T-helper 1 cell treated with Interleukin-12 subunit alpha and Interleukin-12 subunit beta and Interleukin-4 antibody, amounts not matched to agents 30 μg/mL and 1 μg/mL, for 36 hours (primary cell): ENCODE results near the gene FAM53A.
"Not testable (repeated sequence)": the region's sequence is repeated elsewhere in the genome, so short reads cannot be mapped to it uniquely, and the experiment has no call there.

ENCODE experiments used
- H3K27ac Mint-ChIP-seq: one replicate; pipeline ENCODE4 v1.8.0; 2021; ENCODE audit warnings: mild to moderate bottlenecking, mixed read lengths
- H3K27me3 Mint-ChIP-seq: one replicate; pipeline ENCODE4 v1.8.0; 2021; ENCODE audit warnings: low read depth, mixed read lengths
- H3K36me3 Mint-ChIP-seq: one replicate; pipeline ENCODE4 v1.8.0; 2021; ENCODE audit warnings: low read depth, mixed read lengths
- H3K4me1 Mint-ChIP-seq: one replicate; pipeline ENCODE4 v1.8.0; 2021; ENCODE audit warnings: low read depth, mixed read lengths
- H3K4me3 Mint-ChIP-seq: one replicate; pipeline ENCODE4 v1.8.0; 2021; ENCODE audit warnings: mild to moderate bottlenecking, moderate library complexity, mixed read lengths
- H3K9me3 Mint-ChIP-seq: one replicate; pipeline ENCODE4 v1.8.0; 2021; ENCODE audit warnings: mixed read lengths

FAM53A gene

DNA sequence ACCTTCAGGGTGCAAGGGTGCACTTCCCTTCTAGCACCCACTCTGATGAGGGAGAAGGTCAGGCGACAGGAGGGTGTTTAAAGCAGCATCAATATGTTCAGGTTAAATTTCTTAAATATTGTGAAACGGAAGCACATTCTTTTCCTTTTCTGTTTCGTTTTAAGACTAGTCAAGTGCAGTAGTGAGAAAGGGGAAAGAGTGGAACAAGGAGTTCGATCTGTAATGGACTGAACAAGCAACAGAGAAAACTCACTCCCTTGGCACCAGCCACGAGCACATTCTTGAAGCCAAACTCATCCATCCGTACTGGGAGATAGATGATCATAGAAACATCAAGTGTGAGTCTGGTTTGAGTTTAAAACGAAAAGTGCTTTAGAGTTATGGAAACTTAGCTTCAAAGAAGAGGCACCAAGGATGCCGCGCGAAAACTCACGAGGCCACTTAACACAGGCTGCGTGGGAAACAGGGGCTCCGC lies 815 bp downstream of the FAM53A start:
- Mint-ChIP-seq H3K9me3 (no peaks in the 10 kb centered on the region), H3K36me3 (no peaks in the 10 kb centered on the region), H3K27me3 (no peaks in the 10 kb centered on the region), H3K4me1 (peaks cover 11% of the 10 kb centered on the region), H3K27ac (peak overlapping the region; percentile 86), H3K4me3 (peak overlapping the region; percentile 86)

GRCh38 chr4:1682860-1683259 lies 1.3 kb downstream of the FAM53A start:
- H3K4me1 Mint-ChIP-seq, result peaks cover 11% of the 10 kb centered on the region
- H3K27ac Mint-ChIP-seq, result peak overlapping the region; percentile 86
- no peaks in the 10 kb centered on the region for H3K9me3 Mint-ChIP-seq

DNA sequence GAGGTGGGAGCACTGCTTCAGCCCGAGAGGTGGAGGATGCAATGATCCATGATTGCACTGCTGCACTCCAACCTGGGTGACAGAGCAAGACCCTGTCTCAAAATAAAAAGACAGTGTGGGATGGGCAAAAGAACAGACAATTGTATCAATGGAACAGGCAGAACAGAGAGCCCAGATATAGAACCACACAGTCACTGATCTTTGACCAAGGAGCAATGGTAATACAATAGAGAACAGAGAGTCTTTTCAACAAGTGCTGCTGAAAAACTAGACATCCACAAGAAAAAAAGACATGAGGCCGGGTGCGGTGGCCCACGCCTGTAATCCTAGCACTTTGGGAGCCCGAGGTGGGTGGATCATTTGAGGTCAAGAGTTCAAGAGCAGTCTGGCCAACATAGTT lies 5.9 kb downstream of the FAM53A start:
- H3K4me3 Mint-ChIP-seq, result no peak overlapping the region
- H3K36me3 Mint-ChIP-seq, result no peaks in the 10 kb centered on the region
- H3K9me3 Mint-ChIP-seq, result no peaks in the 10 kb centered on the region
- H3K27me3 Mint-ChIP-seq, result no peaks in the 10 kb centered on the region
- peaks cover 8% of the 10 kb centered on the region for H3K4me1 Mint-ChIP-seq
- no peak overlapping the region for H3K27ac Mint-ChIP-seq

More at GRCh38 chr4:1682860-1683259, 1.3 kb downstream of the FAM53A start:
- H3K27me3 Mint-ChIP-seq, result no peaks in the 10 kb centered on the region
- peak overlapping the region; percentile 86 for H3K4me3 Mint-ChIP-seq
- H3K36me3 Mint-ChIP-seq, result no peaks in the 10 kb centered on the region

- H3K4me1 Mint-ChIP-seq, result no peaks in the 10 kb centered on the region
- no peak overlapping the region for H3K27ac Mint-ChIP-seq
- H3K27me3 Mint-ChIP-seq, result no peaks in the 10 kb centered on the region
- H3K36me3 Mint-ChIP-seq, result no peaks in the 10 kb centered on the region
- no peak overlapping the region for H3K4me3 Mint-ChIP-seq
- H3K9me3 Mint-ChIP-seq, result no peaks in the 10 kb centered on the region
Observed at GRCh38 chr4:1676605-1677525, 7.2 kb downstream of the FAM53A start.

- no peaks in the 10 kb centered on the region for H3K4me1 Mint-ChIP-seq
- no peaks in the 10 kb centered on the region for H3K9me3 Mint-ChIP-seq
- H3K27ac Mint-ChIP-seq, result no peak overlapping the region
- no peak overlapping the region for H3K4me3 Mint-ChIP-seq
- H3K36me3 Mint-ChIP-seq, result no peaks in the 10 kb centered on the region
- no peaks in the 10 kb centered on the region for H3K27me3 Mint-ChIP-seq
Observed at GRCh38 chr4:1675802-1676137, 8.3 kb downstream of the FAM53A start.

DNA sequence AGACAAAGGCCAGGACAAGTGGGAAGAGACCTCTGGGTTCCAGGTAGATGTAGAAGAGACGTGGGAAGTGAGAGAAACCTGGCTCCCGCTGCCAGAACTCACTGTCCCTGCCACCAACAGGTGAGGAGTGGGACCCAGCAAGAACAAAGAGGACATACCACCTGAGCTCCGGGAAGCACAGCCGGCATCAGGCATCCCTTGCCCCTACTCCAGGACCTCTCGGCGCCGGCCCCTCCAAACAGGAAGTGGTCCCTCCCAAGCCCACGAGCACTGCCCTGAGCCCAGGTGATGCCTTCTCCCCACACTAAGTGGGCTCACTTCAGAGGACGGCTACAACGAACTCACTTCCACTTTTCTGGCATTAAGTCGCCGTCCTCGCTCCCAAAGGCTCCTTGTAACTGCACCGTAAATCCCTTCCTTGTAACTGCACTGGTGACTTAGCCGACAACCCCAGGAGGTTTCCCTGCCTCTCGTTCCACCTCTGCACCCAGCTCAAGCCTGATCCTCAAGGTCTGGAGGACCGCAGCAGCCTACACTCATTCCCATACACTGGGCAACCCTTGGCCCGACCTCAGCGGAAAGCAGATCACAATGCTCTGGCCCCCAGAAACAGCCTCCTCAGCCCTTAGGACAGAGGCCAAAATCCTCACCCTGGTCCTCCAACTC lies 8.8 kb downstream of the FAM53A start:
- Mint-ChIP-seq H3K4me1 (no peaks in the 10 kb centered on the region), H3K27ac (no peak overlapping the region), H3K36me3 (no peaks in the 10 kb centered on the region), H3K9me3 (no peaks in the 10 kb centered on the region), H3K27me3 (no peaks in the 10 kb centered on the region), H3K4me3 (no peak overlapping the region)

GRCh38 chr4:1674682-1675081 lies 9.4 kb downstream of the FAM53A start:
- H3K4me3 Mint-ChIP-seq, result no peak overlapping the region
- no peaks in the 10 kb centered on the region for H3K36me3 Mint-ChIP-seq
- H3K4me1 Mint-ChIP-seq, result no peaks in the 10 kb centered on the region
- H3K27me3 Mint-ChIP-seq, result no peaks in the 10 kb centered on the region
- H3K27ac Mint-ChIP-seq, result no peak overlapping the region
- H3K9me3 Mint-ChIP-seq, result no peaks in the 10 kb centered on the region

DNA sequence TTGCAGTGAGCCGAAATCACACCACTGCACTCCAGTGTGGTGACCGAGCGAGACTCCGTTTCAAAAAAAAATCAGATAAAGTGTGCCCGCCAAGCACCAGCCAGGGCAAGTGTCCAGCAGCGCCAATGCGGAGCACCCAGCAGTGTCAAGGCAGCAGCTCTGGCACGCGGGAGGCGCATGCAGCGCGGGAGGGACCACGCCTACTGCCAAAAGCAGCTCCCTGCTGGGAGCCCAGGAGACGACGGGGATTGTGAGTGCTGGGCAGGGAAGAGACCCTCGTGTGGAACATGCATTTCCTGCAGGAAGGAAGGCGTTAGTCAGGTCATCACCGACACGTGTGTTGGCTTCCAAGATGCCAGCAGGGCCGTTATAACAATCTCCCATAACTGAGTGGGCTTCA lies 10.4 kb downstream of the FAM53A start:
- no peaks in the 10 kb centered on the region for H3K9me3 Mint-ChIP-seq
- H3K36me3 Mint-ChIP-seq, result no peaks in the 10 kb centered on the region
- H3K27me3 Mint-ChIP-seq, result no peaks in the 10 kb centered on the region
- no peak overlapping the region for H3K27ac Mint-ChIP-seq
- H3K4me3 Mint-ChIP-seq, result no peak overlapping the region
- H3K4me1 Mint-ChIP-seq, result no peaks in the 10 kb centered on the region

DNA sequence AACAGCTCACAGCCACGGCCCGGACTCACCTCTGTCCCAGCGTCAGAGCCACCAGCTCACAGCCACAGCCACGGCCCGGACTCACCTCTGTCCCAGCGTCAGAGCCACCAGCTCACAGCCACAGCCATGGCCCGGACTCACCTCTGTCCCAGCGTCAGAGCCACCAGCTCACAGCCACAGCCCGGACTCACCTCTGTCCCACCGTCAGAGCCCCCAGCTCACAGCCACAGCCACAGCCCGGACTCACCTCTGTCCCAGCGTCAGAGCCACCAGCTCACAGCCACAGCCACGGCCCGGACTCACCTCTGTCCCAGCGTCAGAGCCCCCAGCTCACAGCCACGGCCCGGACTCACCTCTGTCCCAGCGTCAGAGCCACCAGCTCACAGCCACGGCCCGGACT lies 13.1 kb downstream of the FAM53A start:
- H3K36me3 Mint-ChIP-seq, H3K9me3 Mint-ChIP-seq, H3K4me1 Mint-ChIP-seq, H3K27ac Mint-ChIP-seq, H3K4me3 Mint-ChIP-seq, H3K27me3 Mint-ChIP-seq: not testable (repeated sequence)

DNA sequence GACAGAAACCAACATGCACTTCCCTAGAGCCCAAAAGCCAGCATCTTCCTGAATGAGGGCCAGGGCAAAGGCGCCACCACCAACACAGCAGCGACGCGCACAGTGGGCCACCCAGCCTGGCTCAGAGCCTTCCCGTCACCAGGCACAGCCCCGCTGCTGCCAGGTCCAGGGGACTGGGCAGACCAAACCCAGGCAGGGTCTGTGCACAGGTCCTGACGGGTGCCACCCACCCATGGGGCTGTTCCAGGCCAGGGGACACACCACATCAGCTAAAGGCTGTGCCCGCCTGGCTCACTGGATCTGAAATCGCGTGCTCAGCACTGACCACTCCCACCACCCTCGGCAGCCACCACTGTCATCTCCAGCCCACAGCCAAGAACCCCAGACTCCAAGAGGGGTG lies 13.8 kb downstream of the FAM53A start:
- Mint-ChIP-seq H3K4me1 (no peaks in the 10 kb centered on the region), H3K9me3 (no peaks in the 10 kb centered on the region), H3K4me3 (no peak overlapping the region), H3K27ac (no peak overlapping the region), H3K27me3 (no peaks in the 10 kb centered on the region), H3K36me3 (no peaks in the 10 kb centered on the region)

GRCh38 chr4:1669850-1670249 lies 14.3 kb downstream of the FAM53A start:
- Mint-ChIP-seq H3K4me3 (no peak overlapping the region), H3K36me3 (no peaks in the 10 kb centered on the region), H3K27ac (no peak overlapping the region), H3K4me1 (no peaks in the 10 kb centered on the region), H3K9me3 (no peaks in the 10 kb centered on the region), H3K27me3 (no peaks in the 10 kb centered on the region)

DNA sequence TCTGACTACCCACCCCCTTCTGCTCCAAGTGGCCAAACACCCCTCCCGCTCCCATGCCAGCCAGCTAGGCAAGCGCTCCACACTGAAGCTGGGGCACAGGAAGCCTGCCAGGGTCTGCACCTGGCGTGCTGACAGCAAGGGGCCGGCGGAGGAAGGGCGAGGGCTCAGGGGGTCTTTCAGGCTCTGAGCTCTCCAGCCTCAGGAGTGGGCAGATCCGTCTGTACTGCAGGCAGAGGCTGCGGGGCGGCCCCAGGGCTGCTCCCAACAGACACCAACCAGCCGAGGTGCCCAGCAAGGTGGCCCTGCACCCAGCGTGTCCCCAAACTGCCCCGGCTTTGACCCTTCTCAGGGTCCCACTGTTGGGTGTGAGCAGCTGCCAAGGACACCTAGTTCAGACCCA lies 14.8 kb downstream of the FAM53A start:
- Mint-ChIP-seq H3K27me3 (no peaks in the 10 kb centered on the region), H3K9me3 (no peaks in the 10 kb centered on the region), H3K36me3 (no peaks in the 10 kb centered on the region), H3K4me3 (no peak overlapping the region), H3K4me1 (no peaks in the 10 kb centered on the region), H3K27ac (no peak overlapping the region)

GRCh38 chr4:1668488-1668840 lies 15.6 kb downstream of the FAM53A start:
- H3K4me3 Mint-ChIP-seq, result no peak overlapping the region
- H3K27ac Mint-ChIP-seq, result no peak overlapping the region
- H3K36me3 Mint-ChIP-seq, result no peaks in the 10 kb centered on the region
- H3K27me3 Mint-ChIP-seq, result no peaks in the 10 kb centered on the region
- H3K9me3 Mint-ChIP-seq, result no peaks in the 10 kb centered on the region
- no peaks in the 10 kb centered on the region for H3K4me1 Mint-ChIP-seq

- Mint-ChIP-seq H3K4me3 (no peak overlapping the region), H3K9me3 (no peaks in the 10 kb centered on the region), H3K4me1 (no peaks in the 10 kb centered on the region), H3K36me3 (no peaks in the 10 kb centered on the region), H3K27ac (no peak overlapping the region), H3K27me3 (no peaks in the 10 kb centered on the region)
Observed at GRCh38 chr4:1667273-1667672, 16.8 kb downstream of the FAM53A start.

GRCh38 chr4:1666391-1666790 lies 17.7 kb downstream of the FAM53A start:
- H3K9me3 Mint-ChIP-seq, result no peaks in the 10 kb centered on the region

More at GRCh38 chr4:1666391-1666790, 17.7 kb downstream of the FAM53A start:
- Mint-ChIP-seq H3K36me3 (no peaks in the 10 kb centered on the region), H3K4me1 (no peaks in the 10 kb centered on the region), H3K4me3 (no peak overlapping the region), H3K27ac (no peak overlapping the region), H3K27me3 (no peaks in the 10 kb centered on the region)
